GM23338 (cell line): ENCODE data around the gene SMIM41.

ENCODE experiments used
- CREB1 ChIP-seq: fragments of 250-450 bp; sonication (Bioruptor Pico); IDR thresholded peaks from 2 replicates; pipeline ENCODE4 v1.5.0; 2020; ENCODE audit warnings: low read depth, mild to moderate bottlenecking, moderate library complexity
- CTCF ChIP-seq, 2 experiments: fragments of 200-600 bp in 1 of 2; sonication (generic) in 1 of 2; conservative IDR thresholded peaks; 2 replicates each; pipeline versions ENCODE4 v1.5.1 to v1.6.1; 2016 to 2017; ENCODE audit warnings: antibody characterized with exemption in 2 of 2, low read depth in 2 of 2, mild to moderate bottlenecking in 2 of 2, moderate library complexity in 1 of 2
- EZH2 ChIP-seq: fragments of 200-600 bp; sonication (generic); IDR thresholded peaks from one replicate; pipeline ENCODE4 v1.8.0; 2017; ENCODE audit warnings: antibody characterized with exemption, mild to moderate bottlenecking, low read depth; ENCODE audit not compliant: unreplicated experiment
- EZH2phosphoT487 ChIP-seq: fragments of 200-600 bp; sonication (generic); IDR thresholded peaks from one replicate; pipeline ENCODE4 v1.8.1; 2018; ENCODE audit warnings: antibody characterized with exemption; ENCODE audit not compliant: unreplicated experiment
- JUNB ChIP-seq: IDR thresholded peaks from one replicate; pipeline ENCODE4 v1.6.1; 2016; ENCODE audit warnings: antibody characterized with exemption; ENCODE audit not compliant: unreplicated experiment
- POLR2AphosphoS5 ChIP-seq: IDR thresholded peaks from 2 replicates; pipeline ENCODE4 v1.6.1; 2016; ENCODE audit warnings: antibody characterized with exemption, low read depth
- REST ChIP-seq: IDR thresholded peaks from one replicate; pipeline ENCODE4 v1.6.1; 2018; ENCODE audit warnings: antibody characterized with exemption; ENCODE audit not compliant: unreplicated experiment
- ZNF114 ChIP-seq: fragments of 250-450 bp; sonication (Bioruptor Pico); IDR thresholded peaks from 2 replicates; pipeline ENCODE4 v1.5.0; 2020; ENCODE audit warnings: mild to moderate bottlenecking, moderate library complexity
- ZNF331 ChIP-seq: fragments of 250-450 bp; sonication (Bioruptor Pico); IDR thresholded peaks from 2 replicates; pipeline ENCODE4 v1.5.0; 2020; ENCODE audit warnings: low read depth, mild to moderate bottlenecking, moderate library complexity
- ZNF462 ChIP-seq: fragments of 250-450 bp; sonication (Bioruptor Pico); IDR thresholded peaks from 2 replicates; pipeline ENCODE4 v1.5.0; 2020; ENCODE audit warnings: mild to moderate bottlenecking, moderate library complexity

GRCh38 chr12:52141306-52141705, 61.8 kb downstream of the SMIM41 start:
- peak; percentile 47 to 52; a peak in 3 of 4 replicates for TF ChIP-seq CTCF (conservative IDR thresholded peaks at IDR 0.05; ENCODE audit: low read depth in 2 of 2)
- TF ChIP-seq EZH2: no peak
- no peak for TF ChIP-seq REST
- TF ChIP-seq JUNB: no peak
- no peak for TF ChIP-seq POLR2AphosphoS5
- no peak for TF ChIP-seq EZH2phosphoT487
- TF ChIP-seq ZNF462: no peak
- no peak for TF ChIP-seq CREB1
- TF ChIP-seq ZNF331 (CRISPR knock-in tag): no peak
- no peak for TF ChIP-seq ZNF114 (CRISPR knock-in tag)
